ENCODE data around the gene DNAH11. TPM values are rescaled to one million over a fixed set of nuclear protein-coding genes. Genes with fewer than 3 reads are reported as not detected.

The DNAH11 gene
- total and polyA plus RNA-seq, 2 of the 8 experiments (the other 6 are each of a cell fraction or from before 2014, with no cell fraction given), result 1.8 to 4.9 TPM

DNA sequence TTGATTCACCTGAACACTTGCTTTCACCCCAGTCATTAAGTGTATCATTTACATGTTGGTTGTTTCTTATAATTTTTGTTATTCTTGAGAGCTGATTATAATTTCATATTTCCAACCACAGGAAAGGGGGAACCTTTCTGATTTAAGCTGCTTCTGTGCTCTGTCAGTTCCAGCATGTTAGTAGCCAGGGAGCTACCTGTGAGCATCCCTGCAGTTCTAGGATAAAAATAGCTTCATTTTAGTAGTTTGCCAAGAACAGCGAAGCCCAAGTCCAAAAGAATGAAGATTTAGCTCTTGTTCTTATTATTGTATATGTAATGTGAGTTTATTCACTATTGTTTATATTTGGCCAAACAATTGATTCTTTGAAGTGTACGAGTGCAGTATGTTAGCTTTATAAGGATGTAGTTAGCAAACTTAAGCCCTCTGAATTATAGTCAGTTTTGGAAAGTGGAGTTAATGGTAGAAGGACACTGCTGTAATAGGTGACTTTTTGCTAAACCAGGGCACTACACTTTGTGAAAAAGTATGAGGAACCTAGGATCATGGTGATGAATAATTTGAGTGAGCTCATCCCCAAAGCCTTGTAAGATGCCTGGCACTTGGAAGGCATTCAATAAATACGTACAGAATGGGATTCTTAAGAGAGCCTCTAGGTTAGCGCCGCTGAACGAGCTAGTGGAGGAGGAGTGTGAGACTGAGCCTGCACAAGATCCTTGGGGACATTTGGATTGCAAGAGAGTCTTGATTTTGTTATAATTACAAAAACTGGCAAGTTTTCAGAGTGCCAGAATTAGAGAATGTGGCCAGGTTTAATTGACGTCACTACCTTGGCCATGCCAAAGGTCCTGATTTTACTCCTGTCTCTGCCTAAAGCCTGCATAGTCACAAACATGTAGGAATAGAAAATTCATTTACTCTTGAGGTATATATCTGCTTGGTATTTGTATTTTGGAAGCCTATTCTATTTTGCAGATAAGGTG is 29.8 kb downstream of the DNAH11 start:
- Histone ChIP-seq H4K5ac (ENCODE audit: insufficient read length, low read depth, low read length) (no peak overlapping the region), H3K27me3 (replicated peaks in 1 of 4; ENCODE audit: control insufficient read depth in 3 of 4, extremely low read depth in 1 of 4, insufficient read depth in 3 of 4, low read length in 3 of 4) (no peaks in the 10 kb centered on the region), H3K56ac (replicated peaks; ENCODE audit: insufficient read length, low read depth, low read length) (no peak overlapping the region), H3K9me3 (ENCODE audit: insufficient read depth in 2 of 2, low read depth in 1 of 2, low read length in 1 of 2) (no peaks in the 10 kb centered on the region), H3K79me2 (ENCODE audit: control insufficient read depth in 1 of 2, insufficient read depth in 2 of 2, low read length in 2 of 2) (no peaks in the 10 kb centered on the region), H3K4me1 (replicated peaks in 1 of 4; ENCODE audit: control insufficient read depth in 3 of 4, insufficient read depth in 4 of 4, low read length in 3 of 4) (no peaks in the 10 kb centered on the region; a peak in 1 of 7 replicates), H3K14ac (ENCODE audit: insufficient read length) (no peak overlapping the region), H3K4me3 (ENCODE audit: extremely low read depth in 1 of 4, insufficient read depth in 2 of 4, low read depth in 3 of 4, low read length in 4 of 4) (no peak overlapping the region), H2AK5ac (ENCODE audit: low read depth, low read length) (no peak overlapping the region), H2BK15ac (ENCODE audit: low read length) (no peak overlapping the region), H2AFZ (ENCODE audit: low read length) (no peak overlapping the region), H2BK120ac (replicated peaks; ENCODE audit: low read depth, low read length) (no peak overlapping the region), H3K4me2 (ENCODE audit: insufficient read depth in 1 of 2, low read depth in 2 of 2, low read length in 2 of 2) (no peak overlapping the region), H3K23ac (ENCODE audit: insufficient read length) (no peak overlapping the region), H3K23me2 (ENCODE audit: low read depth, low read length) (no peaks in the 10 kb centered on the region), H3K18ac (ENCODE audit: extremely low read depth, low read length) (no peak overlapping the region), H3K79me1 (ENCODE audit: low read depth, low read length) (no peaks in the 10 kb centered on the region), H4K91ac (replicated peaks; ENCODE audit: insufficient read length, low read length) (no peak overlapping the region), H4K20me1 (replicated peaks in 1 of 2; ENCODE audit: control insufficient read depth in 1 of 2, insufficient read depth in 2 of 2, low read length in 2 of 2) (no peaks in the 10 kb centered on the region), H2BK20ac (ENCODE audit: low read length) (no peak overlapping the region), H2BK5ac (ENCODE audit: low read depth, low read length) (no peak overlapping the region), H3K4ac (replicated peaks; ENCODE audit: insufficient read length, low read depth, low read length) (no peak overlapping the region), H3K9ac (replicated peaks in 1 of 4; ENCODE audit: extremely low read depth in 1 of 4, low read depth in 3 of 4, low read length in 3 of 4) (no peak overlapping the region), H3K36me3 (ENCODE audit: control insufficient read depth in 2 of 4, insufficient read depth in 4 of 4, low read length in 3 of 4) (no peaks in the 10 kb centered on the region; a peak in 1 of 8 replicates), H4K8ac (ENCODE audit: extremely low read depth, insufficient read depth, low read length) (no peak overlapping the region), H3K27ac (ENCODE audit: low read depth, low read length) (no peak overlapping the region), H2BK12ac (ENCODE audit: low read depth, low read length) (no peak overlapping the region)
- ChIA-PET POLR2A (ENCODE audit: partially characterized antibody) (interaction anchor here (1.4 kb wide), 1 partner anchor 145 kb away, joined by 3 read pairs; the partner anchor contains the start of gene SP4), CTCF (ENCODE audit: partially characterized antibody) (interaction anchor here (0.6 to 5.6 kb wide), 6 partner anchors 10 to 214 kb away, joined by 3 to 21 read pairs (median 4); no protein-coding TSS in a partner anchor)
- WGBS, 2 experiments (ENCODE audit: extremely low coverage in 1 of 2, insufficient coverage in 1 of 2, insufficient read length in 1 of 2, insufficient replicate concordance in 2 of 2, low coverage in 1 of 2, low lambda C conversion rate in 2 of 2, missing lambda C conversion rate in 1 of 2), result 77% methylated on average over 7 of the region's 7 CpGs; no CpG with 5 or more reads in 1 of the 2 experiments
- FAIRE-seq (no peak), DNase-seq (ENCODE audit: low read depth in 1 of 2, low spot score in 2 of 2) (no peak)
- TF ChIP-seq, protein P1, sequence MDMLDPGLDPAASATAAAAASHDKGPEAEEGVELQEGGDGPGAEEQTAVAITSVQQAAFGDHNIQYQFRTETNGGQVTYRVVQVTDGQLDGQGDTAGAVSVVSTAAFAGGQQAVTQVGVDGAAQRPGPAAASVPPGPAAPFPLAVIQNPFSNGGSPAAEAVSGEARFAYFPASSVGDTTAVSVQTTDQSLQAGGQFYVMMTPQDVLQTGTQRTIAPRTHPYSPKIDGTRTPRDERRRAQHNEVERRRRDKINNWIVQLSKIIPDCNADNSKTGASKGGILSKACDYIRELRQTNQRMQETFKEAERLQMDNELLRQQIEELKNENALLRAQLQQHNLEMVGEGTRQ (IDR thresholded peaks at IDR 0.05; ENCODE audit: low read length), result no peak
- TF ChIP-seq CEBPB (IDR thresholded peaks at IDR 0.05; ENCODE audit: low read depth, low read length), result no peak
- no peak for TF ChIP-seq RXRA (IDR thresholded peaks at IDR 0.05; ENCODE audit: insufficient read depth, low read depth, low read length)
- no peak for TF ChIP-seq FOSL1 (IDR thresholded peaks at IDR 0.05; ENCODE audit: insufficient read depth, low read depth, low read length)
- TF ChIP-seq BACH1 (IDR thresholded peaks at IDR 0.05; ENCODE audit: low read length), result no peak
- TF ChIP-seq POLR2AphosphoS5 (IDR thresholded peaks at IDR 0.05; ENCODE audit: low read depth, low read length), result no peak
